Nasal cavity respiratory epithelium epithelial cell of viscerocranial mucosa (primary cell): ENCODE results near the gene CNTN5. TPM values are rescaled to one million over a fixed set of nuclear protein-coding genes. Genes with fewer than 3 reads are reported as not detected.

Experiments used
- total RNA-seq: library from RNA; depleted of rRNA; stranded (reverse); fragments of >200 nt; gene quantifications from 2 replicates; pipeline ENCODE4 v1.2.3, GENCODE V29; 2014

CNTN5 gene
- total RNA-seq, result under 0.01 TPM in 1 of 2 replicates, not detected in the other

DNA sequence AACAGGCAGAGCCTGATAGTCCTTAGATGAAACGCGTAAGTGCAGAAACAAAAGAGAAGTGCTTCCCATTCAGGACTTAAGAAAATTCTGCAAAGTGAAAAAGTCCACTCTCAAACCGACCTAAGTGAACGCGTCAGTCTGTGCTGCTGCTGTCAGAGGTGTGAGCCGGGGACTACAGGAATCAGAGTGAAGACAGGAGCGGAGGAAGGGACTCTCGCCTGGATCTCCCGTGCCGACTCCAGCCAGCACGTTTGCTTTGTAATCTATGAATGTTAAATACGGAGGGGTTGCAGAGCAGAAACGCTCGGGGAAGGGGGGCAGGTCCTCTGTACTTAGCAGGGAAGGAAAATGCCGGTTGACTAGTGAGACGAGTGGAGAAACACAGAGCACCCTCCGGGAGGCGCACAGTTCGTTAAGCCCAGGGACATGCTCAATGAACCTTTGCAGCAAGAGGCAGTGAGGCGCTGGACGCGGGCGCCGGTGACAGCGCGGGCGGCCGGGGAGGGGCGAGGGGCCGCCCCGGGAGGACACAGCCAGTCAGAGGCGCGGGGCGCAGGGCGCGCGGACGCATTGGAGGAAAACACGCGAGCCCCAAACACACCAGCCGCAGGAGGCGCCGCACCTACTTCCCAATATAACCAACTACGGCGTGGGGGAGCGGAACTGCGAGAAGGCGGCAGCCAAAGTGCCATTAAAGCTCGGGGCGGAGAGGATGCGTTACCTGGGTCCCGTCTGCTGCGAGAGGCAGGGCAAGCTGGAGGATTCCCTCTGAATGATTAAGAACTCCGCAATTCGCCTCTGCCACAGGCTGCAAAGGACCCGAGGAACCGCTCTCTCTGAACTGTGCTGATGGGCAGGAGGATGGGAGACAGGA is at the start of gene CNTN5:
TSS of gene CNTN5 (plus strand) at position 598 of the 874 bp plus-strand sequence.

